IPS-18c (cell line): Measurements from ENCODE around the gene SRSF9.
A peak's percentile ranks its signal among the peaks of the same experiment; 100 is the strongest.
"Not testable (repeated sequence)": the region's sequence is repeated elsewhere in the genome, so short reads cannot be mapped to it uniquely, and the experiment has no call there.

Source experiments
- H3K4me3 ChIP-seq: 2 replicates; pipeline ENCODE4 v1.7.0; 2013; ENCODE audit warnings: low read depth, mild to moderate bottlenecking, low read length, moderate library complexity; ENCODE audit not compliant: insufficient read depth
- H3K9me3 ChIP-seq: one replicate; pipeline ENCODE4 v1.6.1; 2013; ENCODE audit warnings: mild to moderate bottlenecking, low read length, moderate library complexity; ENCODE audit not compliant: control insufficient read depth, insufficient read depth

Gene SRSF9

GRCh38 chr12:120488057-120488640 is 18.6 kb upstream of the SRSF9 start:
- Histone ChIP-seq H3K4me3 (no peak overlapping the region), H3K9me3 (no peaks in the 10 kb centered on the region)

- not testable (repeated sequence) for H3K9me3 ChIP-seq, H3K4me3 ChIP-seq
These were observed 18.0 kb upstream of the SRSF9 start for GRCh38 chr12:120487552-120487951.

DNA sequence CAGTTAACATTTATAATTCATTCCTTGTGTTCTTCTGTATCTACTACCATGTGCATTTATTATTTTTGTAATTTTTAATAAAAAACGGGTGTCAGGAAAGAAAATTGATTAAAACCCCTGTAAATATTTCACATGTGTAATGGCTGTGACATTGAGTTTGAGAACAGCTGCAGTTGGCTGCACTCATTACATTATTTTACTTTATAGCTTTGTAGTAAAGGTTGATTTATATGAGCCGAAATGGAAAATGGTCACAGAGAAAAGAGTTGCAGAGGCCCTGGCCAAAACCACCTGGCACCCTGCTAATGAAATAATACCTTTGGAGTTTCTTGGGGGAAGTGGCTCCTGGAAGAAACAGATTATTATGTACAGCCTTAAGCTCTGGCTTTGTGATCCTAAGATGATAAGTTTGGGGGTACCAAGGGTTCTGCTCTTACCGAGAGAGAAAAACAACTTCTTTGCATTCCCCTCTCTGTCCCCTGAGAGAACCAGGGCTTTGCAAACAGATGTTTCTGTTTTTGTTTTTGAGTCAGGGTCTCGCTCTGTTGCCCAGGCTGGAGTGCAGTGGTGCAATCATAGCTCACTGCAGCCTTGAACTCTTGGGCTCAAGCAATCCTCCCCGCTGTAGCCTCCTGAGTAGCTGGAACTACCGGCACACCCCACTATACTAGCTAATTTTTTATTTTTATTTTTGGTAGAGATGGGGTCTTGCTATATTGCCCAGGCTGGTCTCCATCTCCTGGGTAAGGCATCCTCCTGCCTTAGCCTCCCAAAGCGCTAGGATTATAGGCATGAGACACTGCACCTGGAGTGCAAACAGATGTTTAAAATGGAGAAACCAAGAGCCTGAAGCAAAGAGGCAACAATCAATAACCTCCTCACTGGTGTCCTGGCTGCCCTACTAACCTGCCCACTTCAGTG is 16.7 kb upstream of the SRSF9 start:
- H3K4me3 ChIP-seq, result no peak overlapping the region

DNA sequence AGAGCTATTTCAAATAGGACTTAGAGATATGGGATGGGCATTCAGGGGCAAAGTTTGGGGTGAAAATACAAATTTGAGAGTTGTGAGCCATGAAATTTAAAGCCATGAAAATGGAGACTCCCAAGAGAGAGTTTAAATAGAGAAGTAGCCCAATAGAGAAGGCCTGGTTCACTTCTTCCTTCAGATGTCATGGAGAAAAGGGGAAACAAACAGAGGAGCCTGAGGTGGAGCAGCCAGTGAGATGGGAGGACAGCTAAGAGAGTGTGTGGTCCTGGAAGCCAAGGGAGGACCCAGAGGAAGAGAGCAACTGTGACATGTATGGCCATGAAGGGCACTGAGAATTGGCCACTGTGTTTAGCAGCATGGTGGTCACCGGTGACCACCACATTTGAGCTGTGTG is 14.1 kb upstream of the SRSF9 start:
- no peak overlapping the region for H3K4me3 ChIP-seq
- H3K9me3 ChIP-seq, result no peaks in the 10 kb centered on the region

More for the DNA sequence above, 16.7 kb upstream of the SRSF9 start:
- H3K9me3 ChIP-seq, result no peaks in the 10 kb centered on the region

GRCh38 chr12:120481022-120481767 is 11.6 kb upstream of the SRSF9 start:
- H3K4me3 ChIP-seq, result no peak overlapping the region
- peaks cover 4% of the 10 kb centered on the region for H3K9me3 ChIP-seq

DNA sequence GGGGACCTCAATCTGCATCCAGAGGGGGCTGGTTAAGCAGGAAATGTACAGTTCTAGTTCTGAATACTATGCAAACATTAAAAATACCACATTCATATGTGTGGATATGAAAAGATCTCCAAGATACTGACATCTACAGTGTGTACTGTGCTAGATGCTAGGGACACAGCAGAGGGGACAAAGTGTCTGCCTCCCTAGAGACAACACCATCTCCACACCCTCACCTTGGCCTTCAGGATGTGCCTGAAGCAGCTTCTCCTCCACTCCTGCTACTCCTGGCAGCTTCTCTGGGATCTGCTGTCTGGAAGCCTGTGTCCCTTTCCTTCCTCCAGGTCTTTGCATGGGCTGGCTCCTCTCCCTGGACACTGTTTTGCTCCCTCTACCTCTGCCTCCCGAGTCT is 10.7 kb upstream of the SRSF9 start:
- H3K9me3 ChIP-seq, result peaks cover 4% of the 10 kb centered on the region
- no peak overlapping the region for H3K4me3 ChIP-seq

- H3K4me3 ChIP-seq, result no peak overlapping the region
- peaks cover 4% of the 10 kb centered on the region for H3K9me3 ChIP-seq
These were observed 9.9 kb upstream of the SRSF9 start for GRCh38 chr12:120479458-120479857.

- peaks cover 4% of the 10 kb centered on the region for H3K9me3 ChIP-seq
- H3K4me3 ChIP-seq, result no peak overlapping the region
These were observed 6.1 kb upstream of the SRSF9 start for GRCh38 chr12:120475643-120476042.

- Histone ChIP-seq H3K4me3 (no peak overlapping the region), H3K9me3 (peaks cover 4% of the 10 kb centered on the region)
These were observed 5.0 kb upstream of the SRSF9 start for GRCh38 chr12:120474616-120474960.

- Histone ChIP-seq H3K4me3 (no peak overlapping the region), H3K9me3 (peaks cover 4% of the 10 kb centered on the region)
These were observed 4.5 kb upstream of the SRSF9 start for GRCh38 chr12:120473807-120474615.

- Histone ChIP-seq H3K4me3 (no peak overlapping the region), H3K9me3 (peaks cover 4% of the 10 kb centered on the region)
These were observed 3.0 kb upstream of the SRSF9 start for GRCh38 chr12:120472521-120472920.

GRCh38 chr12:120470150-120470784 is 719 bp upstream of the SRSF9 start:
- peak overlapping the region; percentile 98; the same call in 1 of the 2 replicates for H3K4me3 ChIP-seq
- no peaks in the 10 kb centered on the region for H3K9me3 ChIP-seq

- no peaks in the 10 kb centered on the region for H3K9me3 ChIP-seq
These were observed 613 bp downstream of the SRSF9 start for GRCh38 chr12:120468821-120469449.

DNA sequence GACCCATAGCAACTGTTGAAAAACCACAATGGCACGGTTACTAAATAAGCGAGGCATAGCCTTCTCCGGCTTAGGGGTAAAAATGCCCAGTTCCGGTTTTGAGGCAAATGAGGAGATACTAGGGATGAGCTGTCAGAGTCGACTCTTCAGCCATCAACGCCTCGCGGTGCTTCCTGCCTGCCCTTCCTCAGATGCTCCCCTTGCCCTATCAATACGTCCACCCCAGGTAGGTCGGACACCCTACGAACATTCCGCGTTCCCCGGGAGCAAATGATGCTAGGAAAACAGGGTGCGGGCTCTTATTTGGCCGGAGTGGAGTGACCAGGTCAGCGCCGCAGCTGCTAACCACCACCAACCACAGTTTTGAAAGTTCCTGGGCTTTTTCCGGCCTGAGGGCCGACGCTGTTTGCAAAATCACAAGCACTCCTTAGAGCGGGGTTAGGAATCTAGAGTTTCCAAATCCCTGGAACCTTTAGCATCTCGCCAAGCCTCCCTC is 1.2 kb downstream of the SRSF9 start:
- Histone ChIP-seq H3K9me3 (no peaks in the 10 kb centered on the region), H3K4me3 (peak overlapping the region; percentile 98)

More at GRCh38 chr12:120468821-120469449, 613 bp downstream of the SRSF9 start:
- H3K4me3 ChIP-seq, result peak overlapping the region; percentile 98

DNA sequence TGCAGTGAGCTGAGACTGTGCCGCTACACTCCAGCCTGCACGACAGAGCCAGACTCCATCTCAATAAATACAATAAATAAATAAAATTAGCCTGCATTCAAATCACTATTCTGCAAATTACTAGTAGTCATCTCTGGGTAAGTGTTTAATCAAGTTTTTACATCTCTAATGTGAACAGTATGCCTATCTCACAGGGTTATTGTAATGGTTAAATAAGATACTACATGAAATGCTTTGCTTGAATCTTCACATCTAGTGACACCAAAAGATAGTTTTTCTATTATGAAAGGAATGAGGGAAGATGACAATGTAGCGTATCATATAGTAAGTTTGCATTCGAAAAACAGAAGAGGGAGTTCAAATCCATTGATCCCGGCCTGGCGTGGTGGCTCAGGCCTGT is 2.1 kb downstream of the SRSF9 start:
- H3K9me3 ChIP-seq, result peaks cover 2% of the 10 kb centered on the region
- H3K4me3 ChIP-seq, result no peak overlapping the region
